ENCODE measurements around the gene DIMT1.
A peak's percentile ranks its signal among the peaks of the same experiment; 100 is the strongest.

DIMT1 gene

GRCh38 chr5:62369039-62369438, 34.7 kb downstream of the DIMT1 start:
- no peak for DNase-seq

GRCh38 chr5:62362701-62363100, 41.0 kb downstream of the DIMT1 start:
- no peak for DNase-seq

- peak; percentile 53 for DNase-seq
These were observed 49.5 kb downstream of the DIMT1 start for GRCh38 chr5:62354028-62354874.

- DNase-seq, result no peak
These were observed 54.8 kb downstream of the DIMT1 start for GRCh38 chr5:62348723-62349481.

- DNase-seq, result no peak
These were observed 55.8 kb downstream of the DIMT1 start for GRCh38 chr5:62347928-62348327.

- DNase-seq, result no peak
These were observed 57.0 kb downstream of the DIMT1 start for GRCh38 chr5:62346748-62347147.

- DNase-seq, result no peak
These were observed 60.3 kb downstream of the DIMT1 start for GRCh38 chr5:62343428-62343827.

GRCh38 chr5:62342476-62342837, 61.2 kb downstream of the DIMT1 start:
- DNase-seq, result no peak

GRCh38 chr5:62341783-62342475, 61.8 kb downstream of the DIMT1 start:
- DNase-seq, result peak; percentile 47

- DNase-seq, result no peak
These were observed 62.7 kb downstream of the DIMT1 start for GRCh38 chr5:62340979-62341378.

GRCh38 chr5:62340392-62340791, 63.3 kb downstream of the DIMT1 start:
- DNase-seq, result no peak

Measured in activated CD4-positive, alpha-beta T cell treated with anti-CD3 and anti-CD28 coated beads, Interleukin-2, Interleukin-6, amounts not matched to agents 100 ng/mL and 50 ng/mL, durations not matched to agents 16 hours and 8 hours (primary cell).